Parathyroid adenoma (tissue), 2 donors: ENCODE data around the gene RPL7L1.
"Not testable (repeated sequence)": the region's sequence is repeated elsewhere in the genome, so short reads cannot be mapped to it uniquely, and the experiment has no call there.

Experiments
- H2AFZ ChIP-seq: fragments of 300-600 bp; sonication (generic); one replicate; pipeline ENCODE4 v1.7.0; 2017; ENCODE audit warnings: antibody characterized with exemption, mild to moderate bottlenecking
- H3K27ac ChIP-seq: fragments of 300-600 bp; sonication (generic); one replicate; pipeline ENCODE4 v1.7.0; 2017
- H3K27me3 ChIP-seq: fragments of 300-600 bp; sonication (generic); one replicate; pipeline ENCODE4 v1.7.0; 2017; ENCODE audit warnings: low read length; ENCODE audit not compliant: control insufficient read depth, insufficient read depth
- H3K36me3 ChIP-seq: fragments of 300-600 bp; sonication (generic); one replicate; pipeline ENCODE4 v1.7.0; 2017; ENCODE audit warnings: low read length; ENCODE audit not compliant: control insufficient read depth, insufficient read depth
- H3K4me1 ChIP-seq: fragments of 300-600 bp; sonication (generic); one replicate; pipeline ENCODE4 v1.7.0; 2017; ENCODE audit warnings: control low read depth
- H3K4me2 ChIP-seq: fragments of 300-600 bp; sonication (generic); one replicate; pipeline ENCODE4 v1.7.0; 2017; ENCODE audit warnings: low read length
- H3K4me3 ChIP-seq: fragments of 300-600 bp; sonication (generic); one replicate; pipeline ENCODE4 v1.7.0; 2017; ENCODE audit warnings: low read depth, low read length
- H3K79me2 ChIP-seq: fragments of 300-600 bp; sonication (generic); one replicate; pipeline ENCODE4 v1.7.0; 2017; ENCODE audit warnings: control low read depth
- H3K9ac ChIP-seq: fragments of 300-600 bp; sonication (generic); one replicate; pipeline ENCODE4 v1.7.0; 2017; ENCODE audit warnings: mild to moderate bottlenecking
- H3K9me3 ChIP-seq: fragments of 300-600 bp; sonication (generic); one replicate; pipeline ENCODE4 v1.7.0; 2017; ENCODE audit warnings: low read length; ENCODE audit not compliant: control insufficient read depth
- CTCF ChIP-seq: fragments of 300-600 bp; sonication (generic); IDR thresholded peaks from one replicate; pipeline ENCODE4 v1.7.0; 2017; ENCODE audit warnings: antibody characterized with exemption, mild to moderate bottlenecking
- donor health status: primary hyperparathyroidism.

RPL7L1 gene

GRCh38 chr6:42899871-42900270, 20.5 kb downstream of the RPL7L1 start:
- Histone ChIP-seq H3K4me3 (no peak overlapping the region), H3K79me2 (no peaks in the 10 kb centered on the region), H3K4me2 (no peak overlapping the region), H3K9me3 (no peaks in the 10 kb centered on the region), H3K36me3 (no peaks in the 10 kb centered on the region), H3K27me3 (no peaks in the 10 kb centered on the region), H2AFZ (no peak overlapping the region), H3K4me1 (peaks cover 6% of the 10 kb centered on the region), H3K9ac (no peak overlapping the region), H3K27ac (no peak overlapping the region)
- TF ChIP-seq CTCF: no peak

GRCh38 chr6:42901538-42901957, 22.1 kb downstream of the RPL7L1 start:
- peak overlapping the region; percentile 68 for H2AFZ ChIP-seq
- H3K4me3 ChIP-seq: no peak overlapping the region
- no peak overlapping the region for H3K4me2 ChIP-seq
- peak; percentile 97 for TF ChIP-seq CTCF
- H3K9ac ChIP-seq: no peak overlapping the region
- peaks cover 6% of the 10 kb centered on the region for H3K4me1 ChIP-seq
- H3K79me2 ChIP-seq: no peaks in the 10 kb centered on the region
- H3K27me3 ChIP-seq: no peaks in the 10 kb centered on the region
- H3K36me3 ChIP-seq: no peaks in the 10 kb centered on the region
- H3K9me3 ChIP-seq: no peaks in the 10 kb centered on the region
- no peak overlapping the region for H3K27ac ChIP-seq

GRCh38 chr6:42902429-42903263, 23.2 kb downstream of the RPL7L1 start:
- not testable (repeated sequence) for H3K36me3 ChIP-seq, H3K79me2 ChIP-seq, H3K27me3 ChIP-seq, H3K4me1 ChIP-seq, H3K4me2 ChIP-seq, H3K4me3 ChIP-seq, H3K9me3 ChIP-seq, H3K27ac ChIP-seq, H3K9ac ChIP-seq
- peak overlapping the region; percentile 6 for H2AFZ ChIP-seq

GRCh38 chr6:42904467-42904866, 25.1 kb downstream of the RPL7L1 start:
- no peak for TF ChIP-seq CTCF
- Histone ChIP-seq H3K27ac (no peak overlapping the region), H3K4me3 (no peak overlapping the region), H3K4me2 (no peak overlapping the region), H3K9ac (no peak overlapping the region), H3K9me3 (no peaks in the 10 kb centered on the region), H3K27me3 (no peaks in the 10 kb centered on the region), H2AFZ (no peak overlapping the region), H3K36me3 (no peaks in the 10 kb centered on the region), H3K4me1 (peaks cover 4% of the 10 kb centered on the region), H3K79me2 (no peaks in the 10 kb centered on the region)

- TF ChIP-seq CTCF: no peak
- Histone ChIP-seq H3K4me2 (no peak overlapping the region), H3K9ac (no peak overlapping the region), H3K79me2 (no peaks in the 10 kb centered on the region), H3K27ac (no peak overlapping the region), H2AFZ (peak overlapping the region; percentile 22), H3K9me3 (no peaks in the 10 kb centered on the region), H3K4me1 (no peaks in the 10 kb centered on the region), H3K36me3 (no peaks in the 10 kb centered on the region), H3K27me3 (no peaks in the 10 kb centered on the region), H3K4me3 (no peak overlapping the region)
These were observed 27.9 kb downstream of the RPL7L1 start for GRCh38 chr6:42907336-42907735.
